HEK293 (cell line): ENCODE measurements around the gene BCL11A.

Source experiments
- EGR2 ChIP-seq: fragments of 450-650 bp; formaldehyde crosslinking; IDR thresholded peaks from 2 replicates; pipeline ENCODE4 v1.5.1; 2016; ENCODE audit warnings: low read depth, missing biosample characterization, missing genetic modification characterization
- HOXA7 ChIP-seq: sonication (generic); formaldehyde crosslinking; IDR thresholded peaks from 2 replicates; pipeline ENCODE4 v1.8.1; 2022; ENCODE audit warnings: missing genetic modification reagents, borderline replicate concordance
- KLF10 ChIP-seq: fragments of 450-650 bp; IDR thresholded peaks from 2 replicates; pipeline ENCODE4 v1.5.1; 2018; ENCODE audit warnings: missing biosample characterization, mild to moderate bottlenecking, missing genetic modification characterization
- KLF9 ChIP-seq: fragments of 450-650 bp; formaldehyde crosslinking; IDR thresholded peaks from 2 replicates; pipeline ENCODE4 v1.5.1; 2016; ENCODE audit warnings: missing biosample characterization, missing genetic modification characterization, low read depth
- OVOL3 ChIP-seq: fragments of 450-650 bp; formaldehyde crosslinking; IDR thresholded peaks from 2 replicates; pipeline ENCODE4 v1.5.1; 2016; ENCODE audit warnings: missing biosample characterization, missing genetic modification characterization
- TRIM28 ChIP-seq: IDR thresholded peaks from 2 replicates; pipeline ENCODE4 v1.6.1; 2011; ENCODE audit warnings: low read length, control low read depth, borderline replicate concordance
- ZBTB7A ChIP-seq: fragments of 450-650 bp; formaldehyde crosslinking; IDR thresholded peaks from 2 replicates; pipeline ENCODE4 v1.5.1; 2016; ENCODE audit warnings: low read depth, missing biosample characterization, missing genetic modification characterization
- ZFP37 ChIP-seq: fragments of 450-650 bp; formaldehyde crosslinking; IDR thresholded peaks from 2 replicates; pipeline ENCODE4 v1.5.1; 2016; ENCODE audit warnings: missing biosample characterization, missing genetic modification characterization
- ZNF112 ChIP-seq: fragments of 450-650 bp; formaldehyde crosslinking; IDR thresholded peaks from 2 replicates; pipeline ENCODE4 v1.5.0; 2017; ENCODE audit warnings: missing biosample characterization, missing genetic modification characterization
- ZNF148 ChIP-seq: fragments of 450-650 bp; formaldehyde crosslinking; IDR thresholded peaks from 2 replicates; pipeline ENCODE4 v1.5.0; 2017; ENCODE audit warnings: missing biosample characterization, missing genetic modification characterization, borderline replicate concordance
- ZNF184 ChIP-seq: fragments of 450-650 bp; IDR thresholded peaks from 2 replicates; pipeline ENCODE4 v1.5.1; 2018; ENCODE audit warnings: missing biosample characterization, mild to moderate bottlenecking, missing genetic modification characterization
- ZNF214 ChIP-seq: fragments of 450-650 bp; formaldehyde crosslinking; IDR thresholded peaks from 2 replicates; pipeline ENCODE4 v1.5.1; 2017; ENCODE audit warnings: missing biosample characterization, mild to moderate bottlenecking, missing genetic modification characterization, borderline replicate concordance
- ZNF23 ChIP-seq: fragments of 450-650 bp; formaldehyde crosslinking; IDR thresholded peaks from 2 replicates; pipeline ENCODE4 v1.5.1; 2016; ENCODE audit warnings: missing biosample characterization, missing genetic modification characterization, borderline replicate concordance
- ZNF24 ChIP-seq: fragments of 450-650 bp; formaldehyde crosslinking; IDR thresholded peaks from 2 replicates; pipeline ENCODE4 v1.5.1; 2016; ENCODE audit warnings: missing biosample characterization, missing genetic modification characterization
- ZNF529 ChIP-seq: fragments of 450-650 bp; formaldehyde crosslinking; IDR thresholded peaks from 2 replicates; pipeline ENCODE4 v1.5.1; 2017; ENCODE audit warnings: missing genetic modification characterization, missing biosample characterization; ENCODE audit not compliant: insufficient replicate concordance
- ZNF548 ChIP-seq: fragments of 450-650 bp; formaldehyde crosslinking; IDR thresholded peaks from 2 replicates; pipeline ENCODE4 v1.5.1; 2016; ENCODE audit warnings: missing biosample characterization, missing genetic modification characterization
- ZNF549 ChIP-seq: fragments of 450-650 bp; IDR thresholded peaks from 2 replicates; pipeline ENCODE4 v1.5.1; 2018; ENCODE audit warnings: missing biosample characterization, missing genetic modification characterization, mild to moderate bottlenecking, inconsistent platforms, moderate library complexity
- ZNF580 ChIP-seq: fragments of 450-650 bp; formaldehyde crosslinking; IDR thresholded peaks from 2 replicates; pipeline ENCODE4 v1.5.1; 2016; ENCODE audit warnings: missing biosample characterization, missing genetic modification characterization
- ZNF585B ChIP-seq: fragments of 450-650 bp; formaldehyde crosslinking; IDR thresholded peaks from 2 replicates; pipeline ENCODE4 v1.5.1; 2016; ENCODE audit warnings: missing biosample characterization, missing genetic modification characterization
- ZNF623 ChIP-seq: fragments of 450-650 bp; formaldehyde crosslinking; IDR thresholded peaks from 2 replicates; pipeline ENCODE4 v1.5.1; 2016; ENCODE audit warnings: missing biosample characterization, missing genetic modification characterization
- ZNF624 ChIP-seq: fragments of 450-650 bp; formaldehyde crosslinking; IDR thresholded peaks from 2 replicates; pipeline ENCODE4 v1.5.1; 2017; ENCODE audit warnings: missing biosample characterization, missing genetic modification characterization
- ZNF704 ChIP-seq: fragments of 450-650 bp; formaldehyde crosslinking; IDR thresholded peaks from 2 replicates; pipeline ENCODE4 v1.5.1; 2016; ENCODE audit warnings: missing biosample characterization, missing genetic modification characterization
- ZNF747 ChIP-seq: fragments of 450-650 bp; formaldehyde crosslinking; IDR thresholded peaks from 2 replicates; pipeline ENCODE4 v1.5.1; 2016; ENCODE audit warnings: missing biosample characterization, missing genetic modification characterization
- ZNF785 ChIP-seq: fragments of 450-650 bp; formaldehyde crosslinking; IDR thresholded peaks from 2 replicates; pipeline ENCODE4 v1.5.1; 2016; ENCODE audit warnings: missing biosample characterization, missing genetic modification characterization
- ZNF837 ChIP-seq: fragments of 450-650 bp; formaldehyde crosslinking; IDR thresholded peaks from 2 replicates; pipeline ENCODE4 v1.5.1; 2016; ENCODE audit warnings: missing biosample characterization, missing genetic modification characterization
- TF ChIP-seq, protein P1 (sequence below): fragments of 450-650 bp; formaldehyde crosslinking; conservative IDR thresholded peaks from 2 replicates; pipeline ENCODE4 v1.5.1; 2016; ENCODE audit warnings: low read depth, missing biosample characterization, missing genetic modification characterization
- TF ChIP-seq, protein P2 (sequence below): fragments of 450-650 bp; formaldehyde crosslinking; IDR thresholded peaks from 2 replicates; pipeline ENCODE4 v1.5.1; 2016; ENCODE audit warnings: missing biosample characterization, missing genetic modification characterization
- TF ChIP-seq, protein P3 (sequence below): fragments of 450-650 bp; formaldehyde crosslinking; IDR thresholded peaks from 2 replicates; pipeline ENCODE4; 2016; ENCODE audit warnings: missing biosample characterization, missing genetic modification characterization

The BCL11A gene

DNA sequence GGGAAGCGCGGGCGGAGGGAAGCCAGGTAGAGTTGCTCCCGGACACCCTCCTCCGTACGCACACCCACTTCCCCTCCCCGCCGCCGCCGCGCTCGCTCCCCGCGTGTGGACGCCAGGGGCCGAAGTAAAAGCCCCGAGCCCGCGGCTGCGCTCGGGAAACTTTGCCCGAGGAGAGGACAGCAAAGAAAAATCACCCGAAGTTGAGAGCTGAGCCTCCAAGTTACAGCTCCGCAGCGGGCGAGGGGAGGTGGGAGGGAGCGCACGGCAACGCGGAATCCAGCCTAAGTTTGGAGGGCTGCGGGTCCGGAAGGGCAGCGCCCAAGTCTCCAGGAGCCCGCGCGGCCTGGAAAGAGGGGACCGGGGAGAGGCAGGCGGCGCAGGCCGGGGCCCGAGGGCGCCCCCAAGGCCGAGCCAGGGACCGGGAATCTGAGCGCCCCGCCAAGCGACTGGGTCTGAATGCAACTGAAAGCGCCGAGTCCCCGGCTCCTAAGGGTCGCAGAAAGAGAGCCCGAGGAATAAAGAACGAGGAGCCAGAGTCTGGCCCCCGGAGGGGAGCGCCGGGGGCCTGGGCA, 706 bp upstream of the BCL11A start (continued):
- TF ChIP-seq, protein P1, sequence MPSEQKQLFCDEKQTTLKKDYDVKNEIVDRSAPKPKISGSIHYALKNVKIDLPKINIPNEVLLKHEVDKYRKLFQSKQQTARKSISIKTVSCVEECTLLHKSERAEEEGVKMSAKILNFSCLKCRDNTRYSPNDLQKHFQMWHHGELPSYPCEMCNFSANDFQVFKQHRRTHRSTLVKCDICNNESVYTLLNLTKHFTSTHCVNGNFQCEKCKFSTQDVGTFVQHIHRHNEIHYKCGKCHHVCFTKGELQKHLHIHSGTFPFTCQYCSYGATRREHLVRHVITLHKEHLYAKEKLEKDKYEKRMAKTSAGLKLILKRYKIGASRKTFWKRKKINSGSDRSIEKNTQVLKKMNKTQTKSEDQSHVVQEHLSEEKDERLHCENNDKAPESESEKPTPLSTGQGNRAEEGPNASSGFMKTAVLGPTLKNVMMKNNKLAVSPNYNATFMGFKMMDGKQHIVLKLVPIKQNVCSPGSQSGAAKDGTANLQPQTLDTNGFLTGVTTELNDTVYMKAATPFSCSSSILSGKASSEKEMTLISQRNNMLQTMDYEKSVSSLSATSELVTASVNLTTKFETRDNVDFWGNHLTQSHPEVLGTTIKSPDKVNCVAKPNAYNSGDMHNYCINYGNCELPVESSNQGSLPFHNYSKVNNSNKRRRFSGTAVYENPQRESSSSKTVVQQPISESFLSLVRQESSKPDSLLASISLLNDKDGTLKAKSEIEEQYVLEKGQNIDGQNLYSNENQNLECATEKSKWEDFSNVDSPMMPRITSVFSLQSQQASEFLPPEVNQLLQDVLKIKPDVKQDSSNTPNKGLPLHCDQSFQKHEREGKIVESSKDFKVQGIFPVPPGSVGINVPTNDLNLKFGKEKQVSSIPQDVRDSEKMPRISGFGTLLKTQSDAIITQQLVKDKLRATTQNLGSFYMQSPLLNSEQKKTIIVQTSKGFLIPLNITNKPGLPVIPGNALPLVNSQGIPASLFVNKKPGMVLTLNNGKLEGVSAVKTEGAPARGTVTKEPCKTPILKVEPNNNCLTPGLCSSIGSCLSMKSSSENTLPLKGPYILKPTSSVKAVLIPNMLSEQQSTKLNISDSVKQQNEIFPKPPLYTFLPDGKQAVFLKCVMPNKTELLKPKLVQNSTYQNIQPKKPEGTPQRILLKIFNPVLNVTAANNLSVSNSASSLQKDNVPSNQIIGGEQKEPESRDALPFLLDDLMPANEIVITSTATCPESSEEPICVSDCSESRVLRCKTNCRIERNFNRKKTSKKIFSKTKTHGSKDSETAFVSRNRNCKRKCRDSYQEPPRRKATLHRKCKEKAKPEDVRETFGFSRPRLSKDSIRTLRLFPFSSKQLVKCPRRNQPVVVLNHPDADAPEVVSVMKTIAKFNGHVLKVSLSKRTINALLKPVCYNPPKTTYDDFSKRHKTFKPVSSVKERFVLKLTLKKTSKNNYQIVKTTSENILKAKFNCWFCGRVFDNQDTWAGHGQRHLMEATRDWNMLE (tag by site-specific recombination) = no peak
- TF ChIP-seq, protein P2, sequence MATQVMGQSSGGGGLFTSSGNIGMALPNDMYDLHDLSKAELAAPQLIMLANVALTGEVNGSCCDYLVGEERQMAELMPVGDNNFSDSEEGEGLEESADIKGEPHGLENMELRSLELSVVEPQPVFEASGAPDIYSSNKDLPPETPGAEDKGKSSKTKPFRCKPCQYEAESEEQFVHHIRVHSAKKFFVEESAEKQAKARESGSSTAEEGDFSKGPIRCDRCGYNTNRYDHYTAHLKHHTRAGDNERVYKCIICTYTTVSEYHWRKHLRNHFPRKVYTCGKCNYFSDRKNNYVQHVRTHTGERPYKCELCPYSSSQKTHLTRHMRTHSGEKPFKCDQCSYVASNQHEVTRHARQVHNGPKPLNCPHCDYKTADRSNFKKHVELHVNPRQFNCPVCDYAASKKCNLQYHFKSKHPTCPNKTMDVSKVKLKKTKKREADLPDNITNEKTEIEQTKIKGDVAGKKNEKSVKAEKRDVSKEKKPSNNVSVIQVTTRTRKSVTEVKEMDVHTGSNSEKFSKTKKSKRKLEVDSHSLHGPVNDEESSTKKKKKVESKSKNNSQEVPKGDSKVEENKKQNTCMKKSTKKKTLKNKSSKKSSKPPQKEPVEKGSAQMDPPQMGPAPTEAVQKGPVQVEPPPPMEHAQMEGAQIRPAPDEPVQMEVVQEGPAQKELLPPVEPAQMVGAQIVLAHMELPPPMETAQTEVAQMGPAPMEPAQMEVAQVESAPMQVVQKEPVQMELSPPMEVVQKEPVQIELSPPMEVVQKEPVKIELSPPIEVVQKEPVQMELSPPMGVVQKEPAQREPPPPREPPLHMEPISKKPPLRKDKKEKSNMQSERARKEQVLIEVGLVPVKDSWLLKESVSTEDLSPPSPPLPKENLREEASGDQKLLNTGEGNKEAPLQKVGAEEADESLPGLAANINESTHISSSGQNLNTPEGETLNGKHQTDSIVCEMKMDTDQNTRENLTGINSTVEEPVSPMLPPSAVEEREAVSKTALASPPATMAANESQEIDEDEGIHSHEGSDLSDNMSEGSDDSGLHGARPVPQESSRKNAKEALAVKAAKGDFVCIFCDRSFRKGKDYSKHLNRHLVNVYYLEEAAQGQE (tag by site-specific recombination) = no peak
- TF ChIP-seq ZNF112 (tag by site-specific recombination) = no peak
- TF ChIP-seq ZNF23 (tag by site-specific recombination) = no peak
- no peak for TF ChIP-seq ZNF785 (tag by site-specific recombination)
- TF ChIP-seq OVOL3 (tag by site-specific recombination) = no peak
- TF ChIP-seq ZNF623 (tag by site-specific recombination) = no peak
- no peak for TF ChIP-seq ZNF580 (tag by site-specific recombination)
- TF ChIP-seq KLF10 (tag by site-specific recombination) = no peak
- TF ChIP-seq HOXA7 (CRISPR knock-in tag) = no peak
- no peak for TF ChIP-seq ZNF624 (tag by site-specific recombination)
- TF ChIP-seq ZBTB7A (tag by site-specific recombination) = no peak
- TF ChIP-seq ZNF214 = no peak
- no peak for TF ChIP-seq ZNF24
- TF ChIP-seq KLF9 (tag by site-specific recombination) = peak; percentile 70
- TF ChIP-seq ZNF704 (tag by site-specific recombination) = no peak
- TF ChIP-seq ZNF548 (tag by site-specific recombination) = no peak
- peak; percentile 59 for TF ChIP-seq EGR2
- TF ChIP-seq TRIM28 = no peak
- no peak for TF ChIP-seq ZNF549 (tag by site-specific recombination)
- no peak for TF ChIP-seq ZNF184 (tag by site-specific recombination)
- TF ChIP-seq ZFP37 (tag by site-specific recombination) = peak; percentile 48; the same call in 1 of the 2 replicates
- no peak for TF ChIP-seq ZNF148
- no peak for TF ChIP-seq ZNF529 (tag by site-specific recombination)
- TF ChIP-seq ZNF747 (tag by site-specific recombination) = no peak
- TF ChIP-seq, protein P3, sequence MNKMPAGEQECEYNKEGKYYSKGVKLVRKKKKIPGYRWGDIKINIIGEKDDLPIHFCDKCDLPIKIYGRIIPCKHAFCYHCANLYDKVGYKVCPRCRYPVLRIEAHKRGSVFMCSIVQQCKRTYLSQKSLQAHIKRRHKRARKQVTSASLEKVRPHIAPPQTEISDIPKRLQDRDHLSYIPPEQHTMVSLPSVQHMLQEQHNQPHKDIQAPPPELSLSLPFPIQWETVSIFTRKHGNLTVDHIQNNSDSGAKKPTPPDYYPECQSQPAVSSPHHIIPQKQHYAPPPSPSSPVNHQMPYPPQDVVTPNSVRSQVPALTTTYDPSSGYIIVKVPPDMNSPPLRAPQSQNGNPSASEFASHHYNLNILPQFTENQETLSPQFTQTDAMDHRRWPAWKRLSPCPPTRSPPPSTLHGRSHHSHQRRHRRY (tag by site-specific recombination) = no peak
- TF ChIP-seq ZNF585B (tag by site-specific recombination) = no peak
- TF ChIP-seq ZNF837 = no peak
